ENCODE data around the gene HIGD1B.

GRCh38 chr17:44842748-44843147, 4.9 kb upstream of the HIGD1B start:
- TF ChIP-seq CTCF (IDR thresholded peaks at IDR 0.05; ENCODE audit: insufficient read depth, low read length, poor library complexity, severe bottlenecking) (no peak), EZH2phosphoT487 (conservative IDR thresholded peaks at IDR 0.05; ENCODE audit: low read length) (no peak)

Measured in SU-DHL-6 (cell line).